A549 (cell line): ENCODE results near the gene PPP1R37. TPM values are rescaled to one million over a fixed set of nuclear protein-coding genes. Genes with fewer than 3 reads are reported as not detected.

Experiments used
- ATAC-seq, 2 experiments: fragments of 200-7000 bp in 1 of 2; fragments of >200 bp in 1 of 2; cut with Nextera tagmentation in 1 of 2; cut with Tn5 transposase in 1 of 2; 3 replicates each; pipeline versions ENCODE4 v1.8.0 to v1.9.1; 2018 to 2020; ENCODE audit warnings: mild to moderate bottlenecking in 1 of 2, moderate library complexity in 1 of 2
- CTCF ChIA-PET: fragments of 300-600 bp; sonication (Branson Sonifier 250); formaldehyde crosslinking; extraction: SDS; loops from one replicate; lab custom pipeline; 2021; ENCODE audit warnings: antibody characterized with exemption, inconsistent platforms; lab: Yijun Ruan, JAX
- POLR2A ChIA-PET: fragments of 350-600 bp; formaldehyde crosslinking; extraction: SDS; loops from one replicate; lab custom pipeline; 2021; ENCODE audit warnings: antibody characterized with exemption, inconsistent platforms; lab: Yijun Ruan, JAX
- DNase-seq, 2 experiments: peaks; one replicate each; pipeline versions ENCODE4 v3.0.0 to v3.0.0-alpha.2; 2011 to 2016; ENCODE audit warnings: low read depth in 1 of 2, low spot score in 1 of 2
- FAIRE-seq: peaks from 2 replicates; lab custom pipeline; 2011; peaks lifted over from hg19 to GRCh38; lab: Jason Lieb, UNC
- H3K27ac ChIP-seq, 2 experiments: fragments of >200 bp; sonication (Bioruptor Twin); formaldehyde crosslinking; 3 replicates each; pipeline ENCODE4 v1.5.1; 2016 to 2017
- H3K4me1 ChIP-seq: fragments of >200 bp; sonication (Bioruptor Twin); formaldehyde crosslinking; 3 replicates; pipeline ENCODE4 v1.6.1; 2016
- H3K4me2 ChIP-seq: fragments of >200 bp; sonication (Bioruptor Twin); formaldehyde crosslinking; 3 replicates; pipeline ENCODE4 v1.6.1; 2016
- H3K4me3 ChIP-seq: fragments of >200 bp; sonication (Bioruptor Twin); formaldehyde crosslinking; 3 replicates; pipeline ENCODE4 v1.5.1; 2016
- H3K9me3 ChIP-seq: fragments of >200 bp; sonication (Bioruptor Twin); formaldehyde crosslinking; 3 replicates; pipeline ENCODE4 v1.6.1; 2016
- BHLHE40 ChIP-seq: IDR thresholded peaks from 2 replicates; pipeline ENCODE4 v1.6.1; 2012; ENCODE audit warnings: low read depth, low read length, inconsistent platforms
- CEBPB ChIP-seq, 2 experiments: fragments of >200 bp in 1 of 2; sonication (Bioruptor Twin) in 1 of 2; formaldehyde crosslinking in 1 of 2; IDR thresholded peaks; 2 replicates each; pipeline ENCODE4 v1.6.1; 2012 to 2016
- CTCF ChIP-seq: fragments of >200 bp; sonication (Bioruptor Twin); formaldehyde crosslinking; IDR thresholded peaks from 3 replicates; pipeline ENCODE4 v1.5.1; 2016
- EHMT2 ChIP-seq: fragments of 200-600 bp; sonication (generic); IDR thresholded peaks from 2 replicates; pipeline ENCODE4 v1.6.1; 2016; ENCODE audit warnings: antibody characterized with exemption, low read depth, mild to moderate bottlenecking, moderate library complexity
- EP300 ChIP-seq, 2 experiments: fragments of >200 bp; sonication (Bioruptor Twin); formaldehyde crosslinking; IDR thresholded peaks; 2 replicates in 1 of 2; 3 replicates in 1 of 2; pipeline ENCODE4 v1.6.1; 2016 to 2017
- GATA3 ChIP-seq: IDR thresholded peaks from 2 replicates; pipeline ENCODE4 v1.6.1; 2012; ENCODE audit warnings: borderline replicate concordance
- HES2 ChIP-seq: fragments of >200 bp; sonication (Bioruptor Twin); formaldehyde crosslinking; IDR thresholded peaks from 2 replicates; pipeline ENCODE4 v1.6.1; 2016
- HMGXB4 ChIP-seq: fragments of 250-450 bp; sonication (Bioruptor Pico); IDR thresholded peaks from 2 replicates; pipeline ENCODE4 v1.5.0; 2021; ENCODE audit warnings: mild to moderate bottlenecking, moderate library complexity, borderline replicate concordance
- MAX ChIP-seq: IDR thresholded peaks from 2 replicates; pipeline ENCODE4 v1.6.1; 2012
- MAZ ChIP-seq: fragments of 150-350 bp; IDR thresholded peaks from 2 replicates; pipeline ENCODE4 v1.6.1; 2014; ENCODE audit warnings: antibody characterized with exemption, low read depth, low read length, borderline replicate concordance
- MYC ChIP-seq: IDR thresholded peaks from 2 replicates; pipeline ENCODE4 v1.6.1; 2012; ENCODE audit warnings: mild to moderate bottlenecking, inconsistent platforms, low read length, improper control_type of control experiment, borderline replicate concordance
- PBX3 ChIP-seq: IDR thresholded peaks from 2 replicates; pipeline ENCODE4 v1.6.1; 2012
- PHF8 ChIP-seq: fragments of 200-600 bp; sonication (generic); IDR thresholded peaks from 2 replicates; pipeline ENCODE4 v1.6.1; 2016; ENCODE audit warnings: low read depth, mild to moderate bottlenecking, antibody characterized with exemption, moderate library complexity, borderline replicate concordance
- POLR2A ChIP-seq: IDR thresholded peaks from 2 replicates; pipeline ENCODE4 v1.6.1; 2012; ENCODE audit warnings: mild to moderate bottlenecking, low read length
- RCOR1 ChIP-seq: fragments of 150-350 bp; IDR thresholded peaks from 2 replicates; pipeline ENCODE4 v1.6.1; 2014; ENCODE audit warnings: antibody characterized with exemption, low read length, low read depth
- RFX5 ChIP-seq: fragments of 450-650 bp; IDR thresholded peaks from 2 replicates; pipeline ENCODE4 v1.7.1; 2014; ENCODE audit warnings: antibody characterized with exemption, mild to moderate bottlenecking, moderate library complexity
- TP53 ChIP-seq: fragments of 250-450 bp; sonication (Bioruptor Pico); IDR thresholded peaks from 2 replicates; pipeline ENCODE4 v1.5.0; 2021; ENCODE audit warnings: mild to moderate bottlenecking, moderate library complexity
- USF2 ChIP-seq: fragments of 450-650 bp; IDR thresholded peaks from 2 replicates; pipeline ENCODE4 v1.6.1; 2014; ENCODE audit warnings: antibody characterized with exemption
- ZC3H11A ChIP-seq: fragments of 450-650 bp; IDR thresholded peaks from 2 replicates; pipeline ENCODE4 v1.6.1; 2014; ENCODE audit warnings: antibody characterized with exemption, mild to moderate bottlenecking
- ZSCAN20 ChIP-seq: fragments of 250-450 bp; sonication (Bioruptor Pico); IDR thresholded peaks from 2 replicates; pipeline ENCODE4 v1.8.0; 2022; ENCODE audit warnings: mild to moderate bottlenecking, moderate library complexity
- WGBS: methylation state at CpG from one replicate; pipeline ENCODE4 v1.1.6; 2017; ENCODE audit errors: missing lambda C conversion rate; 5-methylcytosine and 5-hydroxymethylcytosine counted together
- polyA plus RNA-seq, 4 experiments: library from polyadenylated mRNA; depleted of rRNA in 3 of 4; stranded (reverse); fragments of >200 nt; fragmentation: RNase III in 1 of 4; extraction: RNeasy Plus Mini Kit Qiagen cat#74134 plus additional on column Dnase treatment in 1 of 4; gene quantifications; 2 replicates in 3 of 4; 3 replicates in 1 of 4; pipeline ENCODE4 v1.2.3, GENCODE V29; 2011 to 2017

PPP1R37 gene
- polyA plus RNA-seq, 2 of the 4 experiments (the other 2 are of a cell fraction): 9.1 to 21.8 TPM

- POLR2A ChIA-PET: interaction anchor here (2.0 kb wide), 1 partner anchor 17 kb away, joined by 8 read pairs; no protein-coding TSS in a partner anchor
- peak overlapping the region; percentile 77 to 90; a peak in 5 of 6 replicates for H3K27ac ChIP-seq
- FAIRE-seq (no peak), ATAC-seq (no peak; a peak in 1 of 6 replicates), DNase-seq (no peak)
- no peaks in the 10 kb centered on the region for H3K9me3 ChIP-seq
- H3K4me2 ChIP-seq: peak overlapping the region; percentile 84
- CTCF ChIA-PET: interaction anchor here (0.8 to 7.7 kb wide), 6 partner anchors 9 to 172 kb away, joined by 3 to 56 read pairs (median 4); no protein-coding TSS in a partner anchor
- TF ChIP-seq CTCF (no peak), POLR2A (no peak), PHF8 (no peak)
- H3K4me1 ChIP-seq: peaks cover 23% of the 10 kb centered on the region
- H3K4me3 ChIP-seq: peak overlapping the region; percentile 66
- WGBS: 79% methylated on average over 11 of the region's 11 CpGs
Measured at GRCh38 chr19:45074744-45075300, 18.2 kb upstream of the PPP1R37 start.

GRCh38 chr19:45075301-45076028 is 17.5 kb upstream of the PPP1R37 start:
- peak overlapping the region; percentile 77 to 90 for H3K27ac ChIP-seq
- H3K4me1 ChIP-seq: peaks cover 27% of the 10 kb centered on the region
- peak overlapping the region; percentile 84 for H3K4me2 ChIP-seq
- peak overlapping the region; percentile 66 for H3K4me3 ChIP-seq
- no peaks in the 10 kb centered on the region for H3K9me3 ChIP-seq
- TF ChIP-seq RFX5: no peak
- TF ChIP-seq ZSCAN20 (CRISPR knock-in tag): no peak
- TF ChIP-seq POLR2A: peak; percentile 23; the same call in 1 of the 2 replicates
- no peak for TF ChIP-seq GATA3
- no peak for TF ChIP-seq HES2
- TF ChIP-seq EHMT2: no peak
- TF ChIP-seq EP300 (IDR thresholded peaks at IDR 0.05): no peak
- TF ChIP-seq, all 56 proteins: peak for 1
- ChIA-PET CTCF (interaction anchor here (0.8 to 7.7 kb wide), 5 partner anchors 14 to 172 kb away, joined by 4 to 56 read pairs (median 5); no protein-coding TSS in a partner anchor), POLR2A (interaction anchor here (2.0 kb wide), 1 partner anchor 16 kb away, joined by 8 read pairs; no protein-coding TSS in a partner anchor)
- peak; percentile 60 to 83 for ATAC-seq
- FAIRE-seq: no peak
- DNase-seq: peak; percentile 85 to 86
- WGBS: 9% methylated on average over 20 of the region's 26 CpGs

GRCh38 chr19:45076029-45076850 is 16.7 kb upstream of the PPP1R37 start, which contains the start of gene ZNF296:
Gene ZNF296, minus strand, starts transcription at chr19:45076478. Its CDS starts 105 bp downstream, at chr19:45076373.
- peaks cover 31% of the 10 kb centered on the region for H3K4me1 ChIP-seq
- peak; percentile 66 to 69 for ATAC-seq
- ChIA-PET CTCF (interaction anchor here (1.2 to 7.7 kb wide), 4 partner anchors 11 to 27 kb away, joined by 3 to 56 read pairs (median 6); no protein-coding TSS in a partner anchor), POLR2A (interaction anchor here (1.0 kb wide), 1 partner anchor 15 kb away, joined by 3 read pairs; no protein-coding TSS in a partner anchor)
- peak within 1 kb of the TSS; percentile 66 for H3K4me3 ChIP-seq
- no peak for FAIRE-seq
- peak within 1 kb of the TSS; percentile 77 to 90 for H3K27ac ChIP-seq
- WGBS: 4% methylated on average over 63 of the region's 81 CpGs
- peak; percentile 84 to 94 for DNase-seq
- peak within 1 kb of the TSS; percentile 84 for H3K4me2 ChIP-seq
- no peaks in the 10 kb centered on the region for H3K9me3 ChIP-seq
- TF ChIP-seq PBX3 (peak; percentile 72), CEBPB (IDR thresholded peaks at IDR 0.05) (no peak), POLR2A (peak; percentile 93), BHLHE40 (peak; percentile 92), MYC (peak; percentile 88), MAX (peak; percentile 94), CTCF (no peak), ZC3H11A (no peak), RCOR1 (no peak), MAZ (peak; percentile 27; the same call in 1 of the 2 replicates), USF2 (no peak), TP53 (CRISPR knock-in tag) (peak; percentile 77; the same call in 1 of the 2 replicates), HMGXB4 (no peak)
